OCI-LY7 (cell line): Measurements from ENCODE around the gene SH3PXD2A.

Experiments used
- CTCF ChIP-seq: fragments of 200-600 bp; sonication (generic); conservative IDR thresholded peaks from 2 replicates; pipeline ENCODE4 v1.5.1; 2014; ENCODE audit warnings: mild to moderate bottlenecking, antibody characterized with exemption, low read length, moderate library complexity, mixed read lengths
- EZH2phosphoT487 ChIP-seq: fragments of 200-600 bp; sonication (generic); IDR thresholded peaks from 2 replicates; pipeline ENCODE4 v1.6.1; 2018; ENCODE audit warnings: low read depth, borderline replicate concordance, mild to moderate bottlenecking, mixed run types, antibody characterized with exemption, low read length, moderate library complexity, mixed read lengths

- TF ChIP-seq CTCF (no peak), EZH2phosphoT487 (no peak)
Observed at GRCh38 chr10:103852856-103853255, 2.5 kb downstream of the SH3PXD2A start.
